ENCODE data around the gene ZNF200. TPM values are rescaled to one million over a fixed set of nuclear protein-coding genes. Genes with fewer than 3 reads are reported as not detected.

ZNF200 gene
- polyA plus RNA-seq, 3 donors: 2.0 to 2.8 (median 2.5) TPM

GRCh38 chr16:3262517-3262916 lies 27.6 kb upstream of the ZNF200 start:
- H3K27ac ChIP-seq (ENCODE audit: low read depth in 1 of 2, low read length in 2 of 2): peak overlapping the region; percentile 99 to 100
- H4K20me1 ChIP-seq (ENCODE audit: insufficient read depth, low read length): peaks cover 24% of the 10 kb centered on the region
- no peak for DNase-seq
- intact Hi-C loops (cut with micrococcal nuclease): loop anchor here in 1 of 2 donors (5.0 kb wide), 1 partner anchor 195 kb away; no protein-coding TSS in a partner anchor
- 100% methylated on average over 2 of the region's 4 CpGs for WGBS (ENCODE audit: insufficient coverage)
- H3K36me3 ChIP-seq (replicated peaks in 1 of 2; ENCODE audit: control insufficient read depth in 1 of 2, insufficient read depth in 2 of 2, low read length in 2 of 2): peaks cover 10 to 14% of the 10 kb centered on the region in 2 donors
- H3K27me3 Mint-ChIP-seq (ENCODE audit: low read depth in 3 of 3): peaks cover 0 to 6% (median 0%) of the 10 kb centered on the region in 3 donors
- H3K27ac Mint-ChIP-seq: peak overlapping the region; percentile 96 to 100 (median 98)
- H3K4me3 ChIP-seq (replicated peaks in 1 of 3; ENCODE audit: low read depth in 2 of 3, low read length in 3 of 3): peak overlapping the region in 1 of 3 experiments; percentile 81
- TF ChIP-seq CTCF (IDR thresholded peaks at IDR 0.05): no peak
- H3K27me3 ChIP-seq (ENCODE audit: control insufficient read depth in 2 of 2, insufficient read depth in 2 of 2, low read length in 2 of 2): no peaks in the 10 kb centered on the region
- no peak overlapping the region for H3K4me2 ChIP-seq (replicated peaks; ENCODE audit: extremely low read depth, low read length, poor library complexity, severe bottlenecking)
- H3K36me3 Mint-ChIP-seq: peaks cover 12 to 23% of the 10 kb centered on the region in 2 donors
- H3K9ac ChIP-seq (ENCODE audit: insufficient read depth, low read length, poor library complexity, severe bottlenecking): no peak overlapping the region
- H3K79me2 ChIP-seq (ENCODE audit: insufficient read depth, low read length): peaks cover 40% of the 10 kb centered on the region
- H3K9me3 ChIP-seq (replicated peaks in 1 of 2; ENCODE audit: control insufficient read depth in 1 of 2, insufficient read depth in 1 of 2, low read length in 2 of 2): peaks cover 6 to 16% of the 10 kb centered on the region in 2 donors
- peaks cover 2 to 35% (median 12%) of the 10 kb centered on the region in 7 donors for H3K9me3 Mint-ChIP-seq
- peaks cover 83% of the 10 kb centered on the region for H3K4me1 Mint-ChIP-seq
- no peak overlapping the region for H2AFZ ChIP-seq (ENCODE audit: insufficient read depth, low read depth, low read length, poor library complexity, severe bottlenecking)
- peaks cover 73 to 82% of the 10 kb centered on the region in 2 donors for H3K4me1 ChIP-seq (ENCODE audit: control insufficient read depth in 1 of 2, insufficient read depth in 2 of 2, low read length in 2 of 2)
- peak overlapping the region in 1 of 2 donors; percentile 39 for H3K4me3 Mint-ChIP-seq

GRCh38 chr16:3259836-3260235 lies 24.9 kb upstream of the ZNF200 start:
- TF ChIP-seq CTCF (IDR thresholded peaks at IDR 0.05): no peak
- Histone ChIP-seq H3K36me3 (replicated peaks in 1 of 2; ENCODE audit: control insufficient read depth in 1 of 2, insufficient read depth in 2 of 2, low read length in 2 of 2) (peaks cover 0 to 3% of the 10 kb centered on the region in 2 donors), H2AFZ (ENCODE audit: insufficient read depth, low read depth, low read length, poor library complexity, severe bottlenecking) (no peak overlapping the region), H3K9ac (ENCODE audit: insufficient read depth, low read length, poor library complexity, severe bottlenecking) (peak overlapping the region; percentile 52), H3K27ac (ENCODE audit: low read depth in 1 of 2, low read length in 2 of 2) (peak overlapping the region; percentile 90 to 98), H3K4me3 (replicated peaks in 1 of 3; ENCODE audit: low read depth in 2 of 3, low read length in 3 of 3) (peak overlapping the region in 1 of 3 experiments; percentile 98), H3K4me2 (replicated peaks; ENCODE audit: extremely low read depth, low read length, poor library complexity, severe bottlenecking) (peak overlapping the region; percentile 88), H3K9me3 (replicated peaks in 1 of 2; ENCODE audit: control insufficient read depth in 1 of 2, insufficient read depth in 1 of 2, low read length in 2 of 2) (peaks cover 0 to 4% of the 10 kb centered on the region in 2 donors), H3K4me1 (ENCODE audit: control insufficient read depth in 1 of 2, insufficient read depth in 2 of 2, low read length in 2 of 2) (peaks cover 77 to 88% of the 10 kb centered on the region in 2 donors), H3K27me3 (ENCODE audit: control insufficient read depth in 2 of 2, insufficient read depth in 2 of 2, low read length in 2 of 2) (no peaks in the 10 kb centered on the region), H4K20me1 (ENCODE audit: insufficient read depth, low read length) (peaks cover 17% of the 10 kb centered on the region), H3K79me2 (ENCODE audit: insufficient read depth, low read length) (peaks cover 40% of the 10 kb centered on the region)
- peaks cover 92% of the 10 kb centered on the region for H3K4me1 Mint-ChIP-seq
- peak overlapping the region; percentile 95 to 99 (median 98) for H3K27ac Mint-ChIP-seq
- peaks cover 2 to 14% (median 4%) of the 10 kb centered on the region in 7 donors for H3K9me3 Mint-ChIP-seq
- WGBS (ENCODE audit: insufficient coverage): 83% methylated on average over 2 of the region's 8 CpGs
- peaks cover 1 to 16% of the 10 kb centered on the region in 2 donors for H3K36me3 Mint-ChIP-seq
- H3K4me3 Mint-ChIP-seq: peak overlapping the region; percentile 39 to 79
- intact Hi-C loops (cut with micrococcal nuclease): loop anchor here (2.0 to 5.0 kb wide), 2 partner anchors 25 to 197 kb away; partner anchors contain the start of gene ZNF200 (in 1 of the 2)
- H3K27me3 Mint-ChIP-seq (ENCODE audit: low read depth in 3 of 3): peaks cover 0 to 3% (median 0%) of the 10 kb centered on the region in 3 donors
- DNase-seq: peak; percentile 59 to 77 (median 73)
